NK-92 (cell line): ENCODE data around the gene ECI1.
"Not testable (repeated sequence)": the region's sequence is repeated elsewhere in the genome, so short reads cannot be mapped to it uniquely, and the experiment has no call there.

Experiments used
- DNase-seq: peaks from one replicate; lab custom pipeline; 2025; ENCODE audit not compliant: unreplicated experiment; lab: John Stamatoyannopoulos, UW

ECI1 gene

GRCh38 chr16:2280461-2280860 is 29.1 kb upstream of the ECI1 start:
- no peak for DNase-seq

GRCh38 chr16:2278956-2279800 is 27.8 kb upstream of the ECI1 start:
- DNase-seq = no peak

- no peak for DNase-seq
These were observed 26.9 kb upstream of the ECI1 start for GRCh38 chr16:2278272-2278608.

- DNase-seq = no peak
These were observed 26.3 kb upstream of the ECI1 start for GRCh38 chr16:2277466-2278271.

- DNase-seq = no peak
These were observed 25.2 kb upstream of the ECI1 start for GRCh38 chr16:2276368-2277195.

GRCh38 chr16:2275476-2276367 is 24.3 kb upstream of the ECI1 start:
- DNase-seq = no peak

GRCh38 chr16:2273931-2274330 is 22.5 kb upstream of the ECI1 start:
- no peak for DNase-seq

GRCh38 chr16:2273484-2273883 is 22.1 kb upstream of the ECI1 start:
- DNase-seq = no peak

GRCh38 chr16:2271848-2272461 is 20.6 kb upstream of the ECI1 start:
- no peak for DNase-seq

GRCh38 chr16:2270588-2271470 is 19.4 kb upstream of the ECI1 start:
- no peak for DNase-seq

GRCh38 chr16:2270070-2270462 is 18.7 kb upstream of the ECI1 start:
- DNase-seq = no peak

GRCh38 chr16:2267913-2268666 is 16.7 kb upstream of the ECI1 start, which contains the start of gene RNPS1:
TSS of gene RNPS1 (minus strand) at chr16:2268126. CDS start at chr16:2264643, 3,483 bp downstream.
- DNase-seq = peak; percentile 72

- DNase-seq = not testable (repeated sequence)
These were observed 16.1 kb upstream of the ECI1 start for GRCh38 chr16:2267505-2267912.

GRCh38 chr16:2266887-2267286 is 15.5 kb upstream of the ECI1 start:
- not testable (repeated sequence) for DNase-seq

GRCh38 chr16:2263026-2263425 is 11.6 kb upstream of the ECI1 start:
- DNase-seq = not testable (repeated sequence)

GRCh38 chr16:2260250-2260649 is 8.9 kb upstream of the ECI1 start:
- DNase-seq = no peak

- not testable (repeated sequence) for DNase-seq
These were observed 7.1 kb upstream of the ECI1 start for GRCh38 chr16:2258530-2258929.

GRCh38 chr16:2257726-2258125 is 6.3 kb upstream of the ECI1 start:
- DNase-seq = no peak
